Natural killer cell (primary cell): Measurements from ENCODE around the gene DOK1. TPM values are rescaled to one million over a fixed set of nuclear protein-coding genes. Genes with fewer than 3 reads are reported as not detected.

Source experiments
- ATAC-seq, 3 donors: fragments of 150-1000 bp in 2 of 3; fragments of 200-7000 bp in 1 of 3; cut with Tn5 transposase; 1 replicate in 1 of 3; 2 replicates in 2 of 3; pipeline ENCODE4 v1.10.0; 2021; ENCODE audit warnings: mild to moderate bottlenecking in 2 of 3, moderate library complexity in 2 of 3
- DNase-seq, 2 donors: peaks; one replicate each; pipeline versions ENCODE4 v3.0.0 to v3.0.0-alpha.2; 2013 to 2021; ENCODE audit warnings: mixed read lengths in 1 of 2
- H3K27ac ChIP-seq: one replicate; pipeline ENCODE4 v1.5.1; 2013; ENCODE audit warnings: mild to moderate bottlenecking, low read length
- H3K27me3 ChIP-seq: one replicate; pipeline ENCODE4 v1.6.1; 2013; ENCODE audit warnings: low read length; ENCODE audit not compliant: control insufficient read depth, insufficient read depth
- H3K36me3 ChIP-seq: one replicate; pipeline ENCODE4 v1.6.1; 2013; ENCODE audit warnings: low read length; ENCODE audit not compliant: control insufficient read depth, insufficient read depth
- H3K4me1 ChIP-seq: one replicate; pipeline ENCODE4 v1.6.1; 2013; ENCODE audit warnings: low read length; ENCODE audit not compliant: control insufficient read depth, insufficient read depth
- H3K4me3 ChIP-seq: one replicate; pipeline ENCODE4 v1.5.1; 2013; ENCODE audit warnings: low read length
- H3K9me3 ChIP-seq: one replicate; pipeline ENCODE4 v1.6.1; 2013; ENCODE audit warnings: low read length; ENCODE audit not compliant: control insufficient read depth, insufficient read depth
- H3K27ac Mint-ChIP-seq, 2 donors: one replicate each; pipeline ENCODE4 v1.8.0; 2022; ENCODE audit warnings: mild to moderate bottlenecking in 2 of 2, mixed read lengths in 2 of 2, moderate library complexity in 1 of 2
- H3K27me3 Mint-ChIP-seq, 2 donors: one replicate each; pipeline ENCODE4 v1.8.0; 2022; ENCODE audit warnings: low read depth in 2 of 2, mixed read lengths in 2 of 2
- H3K36me3 Mint-ChIP-seq: one replicate; pipeline ENCODE4 v1.8.0; 2022; ENCODE audit warnings: mixed read lengths
- H3K4me1 Mint-ChIP-seq, 2 donors: one replicate each; pipeline ENCODE4 v1.8.0; 2022; ENCODE audit warnings: mixed read lengths in 2 of 2
- H3K4me3 Mint-ChIP-seq: one replicate; pipeline ENCODE4 v1.8.0; 2022; ENCODE audit warnings: mild to moderate bottlenecking, moderate library complexity, mixed read lengths
- H3K9me3 Mint-ChIP-seq, 2 donors: one replicate each; pipeline ENCODE4 v1.8.0; 2022; ENCODE audit warnings: mixed read lengths in 2 of 2
- WGBS: methylation state at CpG from one replicate; pipeline ENCODE4 v1.1.7; 2013; ENCODE audit warnings: missing lambda C conversion rate; ENCODE audit not compliant: insufficient coverage; 5-methylcytosine and 5-hydroxymethylcytosine counted together
- intact Hi-C: fragments of 100-400 bp; cut with micrococcal nuclease; formaldehyde crosslinking; loops from one replicate; pipeline ENCODE4 v1.14.2; 2022
- total RNA-seq, 4 donors: library from RNA; stranded (reverse); fragments of 120-200 nt in 1 of 4; gene quantifications; one replicate each; pipeline versions ENCODE4 v1.2.3 to v1.2.4, GENCODE V29; 2013 to 2022
- TF ChIP-seq, protein P1 (sequence below): fragments of 200-600 bp; IDR thresholded peaks from one replicate; pipeline ENCODE4 v1.8.0; 2022; ENCODE audit warnings: antibody characterized with exemption

The DOK1 gene
- total RNA-seq, 3 donors from 2014 or later (not counting 1 experiment from before 2014, with no cell fraction given), result 17.4 to 24.9 (median 23.9) TPM

DNA sequence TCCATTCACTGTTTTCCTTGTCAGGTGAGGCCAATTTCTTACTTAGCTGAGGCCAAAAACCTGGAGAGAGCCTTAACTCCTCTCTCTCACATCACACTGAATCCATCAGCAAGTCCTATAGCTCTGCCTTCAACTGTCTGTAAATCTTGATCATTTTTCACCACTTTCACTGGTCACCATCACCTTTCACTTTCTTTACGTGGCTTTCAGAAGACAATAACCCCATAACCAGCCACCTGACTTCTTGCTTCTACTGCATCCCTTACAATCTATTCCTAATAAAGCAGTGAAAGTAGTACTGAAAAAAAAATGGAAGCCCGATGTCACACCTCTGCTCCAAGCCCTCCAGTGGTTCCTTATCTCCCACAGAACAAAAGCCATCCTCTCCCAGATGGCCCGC is 8.5 kb upstream of the DOK1 start:
- Histone ChIP-seq H3K4me1 (peaks cover 13% of the 10 kb centered on the region), H3K27me3 (peaks cover 23% of the 10 kb centered on the region), H3K4me3 (no peak overlapping the region), H3K27ac (no peak overlapping the region), H3K9me3 (no peaks in the 10 kb centered on the region), H3K36me3 (no peaks in the 10 kb centered on the region)
- intact Hi-C loops, result no loop called here
- TF ChIP-seq, protein P1, sequence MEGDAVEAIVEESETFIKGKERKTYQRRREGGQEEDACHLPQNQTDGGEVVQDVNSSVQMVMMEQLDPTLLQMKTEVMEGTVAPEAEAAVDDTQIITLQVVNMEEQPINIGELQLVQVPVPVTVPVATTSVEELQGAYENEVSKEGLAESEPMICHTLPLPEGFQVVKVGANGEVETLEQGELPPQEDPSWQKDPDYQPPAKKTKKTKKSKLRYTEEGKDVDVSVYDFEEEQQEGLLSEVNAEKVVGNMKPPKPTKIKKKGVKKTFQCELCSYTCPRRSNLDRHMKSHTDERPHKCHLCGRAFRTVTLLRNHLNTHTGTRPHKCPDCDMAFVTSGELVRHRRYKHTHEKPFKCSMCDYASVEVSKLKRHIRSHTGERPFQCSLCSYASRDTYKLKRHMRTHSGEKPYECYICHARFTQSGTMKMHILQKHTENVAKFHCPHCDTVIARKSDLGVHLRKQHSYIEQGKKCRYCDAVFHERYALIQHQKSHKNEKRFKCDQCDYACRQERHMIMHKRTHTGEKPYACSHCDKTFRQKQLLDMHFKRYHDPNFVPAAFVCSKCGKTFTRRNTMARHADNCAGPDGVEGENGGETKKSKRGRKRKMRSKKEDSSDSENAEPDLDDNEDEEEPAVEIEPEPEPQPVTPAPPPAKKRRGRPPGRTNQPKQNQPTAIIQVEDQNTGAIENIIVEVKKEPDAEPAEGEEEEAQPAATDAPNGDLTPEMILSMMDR, result no peak
- Mint-ChIP-seq H3K36me3 (no peaks in the 10 kb centered on the region), H3K9me3 (no peaks in the 10 kb centered on the region), H3K4me1 (peaks cover 0 to 4% of the 10 kb centered on the region in 2 donors), H3K27ac (no peak overlapping the region), H3K27me3 (peaks cover 42 to 56% of the 10 kb centered on the region in 2 donors), H3K4me3 (no peak overlapping the region)
- ATAC-seq (no peak), DNase-seq (no peak)
- WGBS, result 78% methylated on average over 3 of the region's 3 CpGs

- Histone ChIP-seq H3K4me3 (peak overlapping the region; percentile 10), H3K27me3 (peaks cover 23% of the 10 kb centered on the region), H3K4me1 (peaks cover 15% of the 10 kb centered on the region), H3K9me3 (no peaks in the 10 kb centered on the region), H3K27ac (no peak overlapping the region), H3K36me3 (no peaks in the 10 kb centered on the region)
- H3K9me3 Mint-ChIP-seq, result no peaks in the 10 kb centered on the region
- WGBS, result 33% methylated on average over 26 of the region's 26 CpGs
- ATAC-seq, result no peak
- no peaks in the 10 kb centered on the region for H3K36me3 Mint-ChIP-seq
- intact Hi-C loops, result no loop called here
- H3K4me3 Mint-ChIP-seq, result peak overlapping the region; percentile 74
- H3K27ac Mint-ChIP-seq, result no peak overlapping the region
- no peak for DNase-seq
- peaks cover 45 to 53% of the 10 kb centered on the region in 2 donors for H3K27me3 Mint-ChIP-seq
- TF ChIP-seq, protein P1, result no peak
- peaks cover 4 to 7% of the 10 kb centered on the region in 2 donors for H3K4me1 Mint-ChIP-seq
Observed at GRCh38 chr2:74548285-74548899, 6.1 kb upstream of the DOK1 start.

DNA sequence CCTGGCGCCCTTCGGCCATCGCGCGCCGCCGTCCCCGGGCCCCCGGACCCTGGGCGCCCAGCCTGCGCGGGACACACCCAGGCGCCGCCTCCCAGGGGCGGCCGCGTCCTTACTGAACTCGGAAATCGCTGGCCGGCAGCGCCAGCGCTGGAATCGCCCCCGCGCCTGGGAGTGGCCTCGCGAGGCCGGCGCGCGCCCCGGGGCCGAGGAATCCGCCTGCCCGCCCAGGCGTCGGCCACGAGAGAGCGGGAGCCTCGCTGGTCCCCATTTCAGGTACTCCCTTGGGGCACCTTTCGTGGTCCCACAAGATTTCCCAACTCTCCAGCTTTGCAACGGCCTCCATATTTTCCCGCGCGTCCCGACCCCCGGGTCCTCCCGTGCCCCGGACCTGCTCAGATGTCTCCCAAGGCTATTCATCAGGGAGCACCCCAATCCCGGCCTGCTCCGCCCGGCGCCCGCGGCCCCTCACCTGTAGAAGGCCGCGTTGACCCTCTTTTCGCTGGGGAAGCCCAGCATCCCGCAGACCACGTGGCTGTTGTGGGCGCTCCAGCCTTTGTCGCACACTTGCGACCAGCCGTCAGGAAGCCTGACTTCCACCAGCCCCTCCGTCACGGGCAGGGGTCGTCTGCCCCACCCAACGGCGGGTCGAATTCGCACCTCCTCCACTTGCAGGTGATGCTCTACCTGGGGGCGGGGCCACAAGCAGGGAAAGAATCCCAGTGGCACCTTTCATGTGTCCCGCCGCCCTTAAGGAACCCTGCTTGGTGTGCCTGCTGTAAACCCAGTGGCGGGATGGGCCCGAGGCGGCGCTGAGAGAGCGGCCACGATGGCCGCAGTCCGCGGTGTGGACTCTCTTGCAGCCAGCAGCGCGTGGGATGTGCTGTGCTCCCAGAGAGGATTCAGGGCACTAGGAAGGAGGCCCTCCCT is 5.4 kb upstream of the DOK1 start:
- H3K9me3 Mint-ChIP-seq, result no peaks in the 10 kb centered on the region
- no peak overlapping the region for H3K27ac ChIP-seq
- peak in 2 of 3 donors; percentile 33 to 39 for ATAC-seq
- 3% methylated on average over 85 of the region's 85 CpGs for WGBS
- DNase-seq, result no peak
- H3K27me3 ChIP-seq, result peaks cover 23% of the 10 kb centered on the region
- peak overlapping the region; percentile 21 for H3K4me3 ChIP-seq
- TF ChIP-seq, protein P1, result no peak
- intact Hi-C loops, result no loop called here
- no peaks in the 10 kb centered on the region for H3K9me3 ChIP-seq
- no peaks in the 10 kb centered on the region for H3K36me3 ChIP-seq
- peaks cover 4 to 12% of the 10 kb centered on the region in 2 donors for H3K4me1 Mint-ChIP-seq
- peaks cover 23% of the 10 kb centered on the region for H3K4me1 ChIP-seq
- H3K36me3 Mint-ChIP-seq, result no peaks in the 10 kb centered on the region
- no peak overlapping the region for H3K27ac Mint-ChIP-seq
- peak overlapping the region; percentile 43 for H3K4me3 Mint-ChIP-seq
- H3K27me3 Mint-ChIP-seq, result peaks cover 45 to 52% of the 10 kb centered on the region in 2 donors
